A549 (cell line): ENCODE results near the gene IFITM10.

ENCODE experiments used
- BCL3 ChIP-seq: fragments of >200 bp; sonication (Bioruptor Twin); formaldehyde crosslinking; IDR thresholded peaks from 3 replicates; pipeline ENCODE4 v1.6.1; 2016
- CTCF ChIP-seq: fragments of >200 bp; sonication (Bioruptor Twin); formaldehyde crosslinking; IDR thresholded peaks from 3 replicates; pipeline ENCODE4 v1.5.1; 2016
- MAZ ChIP-seq: fragments of 150-350 bp; IDR thresholded peaks from 2 replicates; pipeline ENCODE4 v1.6.1; 2014; ENCODE audit warnings: antibody characterized with exemption, low read depth, low read length, borderline replicate concordance
- POLR2A ChIP-seq: IDR thresholded peaks from 2 replicates; pipeline ENCODE4 v1.6.1; 2012; ENCODE audit warnings: mild to moderate bottlenecking, low read length
- ZNF302 ChIP-seq: fragments of 250-450 bp; sonication (Bioruptor Pico); IDR thresholded peaks from 2 replicates; pipeline ENCODE4 v1.9.0; 2021; ENCODE audit warnings: inconsistent platforms, mild to moderate bottlenecking, moderate library complexity

- TF ChIP-seq CTCF: no peak
- no peak for TF ChIP-seq POLR2A
- no peak for TF ChIP-seq ZNF302 (CRISPR knock-in tag)
- TF ChIP-seq MAZ: no peak
- TF ChIP-seq BCL3: no peak
Observed at GRCh38 chr11:1708716-1709115, 41.7 kb downstream of the IFITM10 start.
